ENCODE results near the gene CRIM1.
"Not testable (repeated sequence)": the region's sequence is repeated elsewhere in the genome, so short reads cannot be mapped to it uniquely, and the experiment has no call there.

CRIM1 gene

GRCh38 chr2:36360063-36360462 lies 4.5 kb downstream of the CRIM1 start:
- Histone ChIP-seq H3K4me3 (ENCODE audit: low read length in 2 of 2) (no peak overlapping the region), H3K36me3 (ENCODE audit: control insufficient read depth in 2 of 2, insufficient read depth in 2 of 2, low read length in 2 of 2) (no peaks in the 10 kb centered on the region), H3K27ac (ENCODE audit: low read depth in 2 of 2, low read length in 2 of 2) (peak overlapping the region in 1 of 2 donors; percentile 2), H3K9ac (ENCODE audit: low read depth in 1 of 2, low read length in 2 of 2) (no peak overlapping the region), H3K9me3 (ENCODE audit: control insufficient read depth in 2 of 2, low read length in 2 of 2) (no peaks in the 10 kb centered on the region), H3K27me3 (ENCODE audit: control insufficient read depth in 2 of 2, insufficient read depth in 2 of 2, low read length in 2 of 2) (no peaks in the 10 kb centered on the region), H3K4me1 (ENCODE audit: control insufficient read depth in 2 of 2, insufficient read depth in 2 of 2, low read length in 2 of 2) (peaks cover 24 to 44% of the 10 kb centered on the region in 2 donors)

GRCh38 chr2:36360834-36361233 lies 5.3 kb downstream of the CRIM1 start:
- Histone ChIP-seq H3K9ac (ENCODE audit: low read depth in 1 of 2, low read length in 2 of 2) (no peak overlapping the region), H3K9me3 (ENCODE audit: control insufficient read depth in 2 of 2, low read length in 2 of 2) (no peaks in the 10 kb centered on the region), H3K36me3 (ENCODE audit: control insufficient read depth in 2 of 2, insufficient read depth in 2 of 2, low read length in 2 of 2) (no peaks in the 10 kb centered on the region), H3K4me1 (ENCODE audit: control insufficient read depth in 2 of 2, insufficient read depth in 2 of 2, low read length in 2 of 2) (peaks cover 24 to 44% of the 10 kb centered on the region in 2 donors), H3K27me3 (ENCODE audit: control insufficient read depth in 2 of 2, insufficient read depth in 2 of 2, low read length in 2 of 2) (no peaks in the 10 kb centered on the region), H3K27ac (ENCODE audit: low read depth in 2 of 2, low read length in 2 of 2) (no peak overlapping the region), H3K4me3 (ENCODE audit: low read length in 2 of 2) (no peak overlapping the region)

GRCh38 chr2:36361396-36361795 lies 5.8 kb downstream of the CRIM1 start:
- Histone ChIP-seq H3K4me3 (ENCODE audit: low read length in 2 of 2) (no peak overlapping the region), H3K4me1 (ENCODE audit: control insufficient read depth in 2 of 2, insufficient read depth in 2 of 2, low read length in 2 of 2) (peaks cover 24 to 44% of the 10 kb centered on the region in 2 donors), H3K27ac (ENCODE audit: low read depth in 2 of 2, low read length in 2 of 2) (no peak overlapping the region)

GRCh38 chr2:36362291-36362690 lies 6.7 kb downstream of the CRIM1 start:
- no peaks in the 10 kb centered on the region for H3K9me3 ChIP-seq (ENCODE audit: control insufficient read depth in 2 of 2, low read length in 2 of 2)
- no peaks in the 10 kb centered on the region for H3K27me3 ChIP-seq (ENCODE audit: control insufficient read depth in 2 of 2, insufficient read depth in 2 of 2, low read length in 2 of 2)
- no peak overlapping the region for H3K4me3 ChIP-seq (ENCODE audit: low read length in 2 of 2)
- H3K27ac ChIP-seq (ENCODE audit: low read depth in 2 of 2, low read length in 2 of 2), result no peak overlapping the region
- H3K9ac ChIP-seq (ENCODE audit: low read depth in 1 of 2, low read length in 2 of 2), result no peak overlapping the region
- H3K36me3 ChIP-seq (ENCODE audit: control insufficient read depth in 2 of 2, insufficient read depth in 2 of 2, low read length in 2 of 2), result no peaks in the 10 kb centered on the region
- H3K4me1 ChIP-seq (ENCODE audit: control insufficient read depth in 2 of 2, insufficient read depth in 2 of 2, low read length in 2 of 2), result peaks cover 27 to 52% of the 10 kb centered on the region in 2 donors

More at GRCh38 chr2:36361396-36361795, 5.8 kb downstream of the CRIM1 start:
- Histone ChIP-seq H3K9me3 (ENCODE audit: control insufficient read depth in 2 of 2, low read length in 2 of 2) (no peaks in the 10 kb centered on the region), H3K36me3 (ENCODE audit: control insufficient read depth in 2 of 2, insufficient read depth in 2 of 2, low read length in 2 of 2) (no peaks in the 10 kb centered on the region), H3K9ac (ENCODE audit: low read depth in 1 of 2, low read length in 2 of 2) (no peak overlapping the region), H3K27me3 (ENCODE audit: control insufficient read depth in 2 of 2, insufficient read depth in 2 of 2, low read length in 2 of 2) (no peaks in the 10 kb centered on the region)

GRCh38 chr2:36363085-36363484 lies 7.5 kb downstream of the CRIM1 start:
- H3K4me1 ChIP-seq (ENCODE audit: control insufficient read depth in 2 of 2, insufficient read depth in 2 of 2, low read length in 2 of 2), result peaks cover 25 to 53% of the 10 kb centered on the region in 2 donors
- not testable (repeated sequence) for H3K9ac ChIP-seq (ENCODE audit: low read depth in 1 of 2, low read length in 2 of 2); H3K36me3 ChIP-seq (ENCODE audit: control insufficient read depth in 2 of 2, insufficient read depth in 2 of 2, low read length in 2 of 2); H3K27me3 ChIP-seq (ENCODE audit: control insufficient read depth in 2 of 2, insufficient read depth in 2 of 2, low read length in 2 of 2); H3K27ac ChIP-seq (ENCODE audit: low read depth in 2 of 2, low read length in 2 of 2); H3K9me3 ChIP-seq (ENCODE audit: control insufficient read depth in 2 of 2, low read length in 2 of 2); H3K4me3 ChIP-seq (ENCODE audit: low read length in 2 of 2)

GRCh38 chr2:36366491-36367120 lies 11.0 kb downstream of the CRIM1 start:
- Histone ChIP-seq H3K4me1 (ENCODE audit: control insufficient read depth in 2 of 2, insufficient read depth in 2 of 2, low read length in 2 of 2) (peaks cover 28 to 49% of the 10 kb centered on the region in 2 donors), H3K27ac (ENCODE audit: low read depth in 2 of 2, low read length in 2 of 2) (no peak overlapping the region)

GRCh38 chr2:36367486-36367885 lies 11.9 kb downstream of the CRIM1 start:
- Histone ChIP-seq H3K4me3 (ENCODE audit: low read length in 2 of 2) (peak overlapping the region in 1 of 2 donors; percentile 13), H3K27me3 (ENCODE audit: control insufficient read depth in 2 of 2, insufficient read depth in 2 of 2, low read length in 2 of 2) (no peaks in the 10 kb centered on the region), H3K9me3 (ENCODE audit: control insufficient read depth in 2 of 2, low read length in 2 of 2) (no peaks in the 10 kb centered on the region), H3K9ac (ENCODE audit: low read depth in 1 of 2, low read length in 2 of 2) (peak overlapping the region in 1 of 2 donors; percentile 26), H3K36me3 (ENCODE audit: control insufficient read depth in 2 of 2, insufficient read depth in 2 of 2, low read length in 2 of 2) (no peaks in the 10 kb centered on the region), H3K27ac (ENCODE audit: low read depth in 2 of 2, low read length in 2 of 2) (peak overlapping the region; percentile 40 to 44), H3K4me1 (ENCODE audit: control insufficient read depth in 2 of 2, insufficient read depth in 2 of 2, low read length in 2 of 2) (peaks cover 33 to 53% of the 10 kb centered on the region in 2 donors)

More at GRCh38 chr2:36366491-36367120, 11.0 kb downstream of the CRIM1 start:
- Histone ChIP-seq H3K36me3 (ENCODE audit: control insufficient read depth in 2 of 2, insufficient read depth in 2 of 2, low read length in 2 of 2) (no peaks in the 10 kb centered on the region), H3K9me3 (ENCODE audit: control insufficient read depth in 2 of 2, low read length in 2 of 2) (no peaks in the 10 kb centered on the region), H3K4me3 (ENCODE audit: low read length in 2 of 2) (no peak overlapping the region), H3K9ac (ENCODE audit: low read depth in 1 of 2, low read length in 2 of 2) (no peak overlapping the region), H3K27me3 (ENCODE audit: control insufficient read depth in 2 of 2, insufficient read depth in 2 of 2, low read length in 2 of 2) (no peaks in the 10 kb centered on the region)

GRCh38 chr2:36367895-36368353 lies 12.3 kb downstream of the CRIM1 start:
- Histone ChIP-seq H3K9ac (ENCODE audit: low read depth in 1 of 2, low read length in 2 of 2) (no peak overlapping the region), H3K27ac (ENCODE audit: low read depth in 2 of 2, low read length in 2 of 2) (peak overlapping the region; percentile 40 to 44), H3K4me3 (ENCODE audit: low read length in 2 of 2) (peak overlapping the region in 1 of 2 donors; percentile 13), H3K9me3 (ENCODE audit: control insufficient read depth in 2 of 2, low read length in 2 of 2) (no peaks in the 10 kb centered on the region), H3K36me3 (ENCODE audit: control insufficient read depth in 2 of 2, insufficient read depth in 2 of 2, low read length in 2 of 2) (no peaks in the 10 kb centered on the region), H3K4me1 (ENCODE audit: control insufficient read depth in 2 of 2, insufficient read depth in 2 of 2, low read length in 2 of 2) (peaks cover 38 to 55% of the 10 kb centered on the region in 2 donors), H3K27me3 (ENCODE audit: control insufficient read depth in 2 of 2, insufficient read depth in 2 of 2, low read length in 2 of 2) (no peaks in the 10 kb centered on the region)

GRCh38 chr2:36368438-36368837 lies 12.9 kb downstream of the CRIM1 start:
- Histone ChIP-seq H3K9ac (ENCODE audit: low read depth in 1 of 2, low read length in 2 of 2) (no peak overlapping the region), H3K36me3 (ENCODE audit: control insufficient read depth in 2 of 2, insufficient read depth in 2 of 2, low read length in 2 of 2) (no peaks in the 10 kb centered on the region), H3K4me1 (ENCODE audit: control insufficient read depth in 2 of 2, insufficient read depth in 2 of 2, low read length in 2 of 2) (peaks cover 42 to 59% of the 10 kb centered on the region in 2 donors), H3K27me3 (ENCODE audit: control insufficient read depth in 2 of 2, insufficient read depth in 2 of 2, low read length in 2 of 2) (no peaks in the 10 kb centered on the region), H3K4me3 (ENCODE audit: low read length in 2 of 2) (no peak overlapping the region), H3K9me3 (ENCODE audit: control insufficient read depth in 2 of 2, low read length in 2 of 2) (no peaks in the 10 kb centered on the region), H3K27ac (ENCODE audit: low read depth in 2 of 2, low read length in 2 of 2) (peak overlapping the region; percentile 10 to 40)

- H3K9me3 ChIP-seq (ENCODE audit: control insufficient read depth in 2 of 2, low read length in 2 of 2), result no peaks in the 10 kb centered on the region
- no peak overlapping the region for H3K27ac ChIP-seq (ENCODE audit: low read depth in 2 of 2, low read length in 2 of 2)
- H3K9ac ChIP-seq (ENCODE audit: low read depth in 1 of 2, low read length in 2 of 2), result no peak overlapping the region
- H3K36me3 ChIP-seq (ENCODE audit: control insufficient read depth in 2 of 2, insufficient read depth in 2 of 2, low read length in 2 of 2), result no peaks in the 10 kb centered on the region
- H3K4me1 ChIP-seq (ENCODE audit: control insufficient read depth in 2 of 2, insufficient read depth in 2 of 2, low read length in 2 of 2), result peaks cover 48 to 62% of the 10 kb centered on the region in 2 donors
- no peaks in the 10 kb centered on the region for H3K27me3 ChIP-seq (ENCODE audit: control insufficient read depth in 2 of 2, insufficient read depth in 2 of 2, low read length in 2 of 2)
- no peak overlapping the region for H3K4me3 ChIP-seq (ENCODE audit: low read length in 2 of 2)
Observed at GRCh38 chr2:36369163-36369562, 13.6 kb downstream of the CRIM1 start.

All from mucosa of rectum (tissue), 2 donors.